HFF-Myc (cell line): ENCODE results near the gene OR9K2.
"Not testable (repeated sequence)": the region's sequence is repeated elsewhere in the genome, so short reads cannot be mapped to it uniquely, and the experiment has no call there.

Source experiments
- DNase-seq: peaks from one replicate; pipeline ENCODE4 v3.0.0-alpha.2; 2011; ENCODE audit warnings: low read depth; ENCODE audit errors: extremely low read depth
- H3K4me3 ChIP-seq: replicated peaks from 2 replicates; pipeline ENCODE4 v1.5.1; 2011; ENCODE audit warnings: low read depth, mild to moderate bottlenecking, control low read depth, low read length
- CTCF ChIP-seq: IDR thresholded peaks from 2 replicates; pipeline ENCODE4 v1.5.1; 2012; ENCODE audit warnings: mild to moderate bottlenecking, low read depth, low read length, control low read depth; ENCODE audit errors: missing control alignments

The OR9K2 gene

GRCh38 chr12:55143566-55143870 lies 17.3 kb downstream of the OR9K2 start:
- no peak for TF ChIP-seq CTCF
- H3K4me3 ChIP-seq, result no peak overlapping the region
- DNase-seq, result no peak

GRCh38 chr12:55167010-55167640 lies 40.9 kb downstream of the OR9K2 start:
- H3K4me3 ChIP-seq, DNase-seq: not testable (repeated sequence)

GRCh38 chr12:55171445-55171844 lies 45.2 kb downstream of the OR9K2 start:
- DNase-seq, result no peak
- H3K4me3 ChIP-seq, result no peak overlapping the region
- no peak for TF ChIP-seq CTCF

DNA sequence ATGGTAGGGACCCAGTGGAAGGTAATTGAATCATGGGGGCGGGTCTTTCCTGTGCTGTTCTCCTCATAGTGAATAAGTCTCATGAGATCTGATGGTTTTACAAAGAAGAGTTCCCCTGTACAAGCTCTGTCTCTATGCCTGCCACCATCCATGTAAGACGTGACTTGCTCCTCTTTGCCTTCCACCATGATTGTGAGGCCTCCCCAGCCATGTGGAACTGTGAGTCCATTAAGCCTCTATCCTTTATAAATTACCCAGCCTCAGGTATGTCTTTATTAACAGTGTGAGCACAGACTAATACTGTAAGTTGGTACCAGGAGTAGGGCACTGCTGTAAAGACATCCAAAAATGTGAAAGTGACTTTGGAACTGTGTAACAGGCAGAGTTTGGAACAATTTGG lies 45.6 kb downstream of the OR9K2 start:
- not testable (repeated sequence) for H3K4me3 ChIP-seq

GRCh38 chr12:55172686-55173085 lies 46.5 kb downstream of the OR9K2 start:
- no peak overlapping the region for H3K4me3 ChIP-seq
- DNase-seq, result no peak
- TF ChIP-seq CTCF, result no peak

More for the DNA sequence above, 45.6 kb downstream of the OR9K2 start:
- DNase-seq, result not testable (repeated sequence)

- H3K4me3 ChIP-seq, result no peak overlapping the region
- no peak for TF ChIP-seq CTCF
- DNase-seq, result no peak
These were observed 47.2 kb downstream of the OR9K2 start for GRCh38 chr12:55173456-55173855.
